ENCODE measurements around the gene AIP.

Gene AIP

DNA sequence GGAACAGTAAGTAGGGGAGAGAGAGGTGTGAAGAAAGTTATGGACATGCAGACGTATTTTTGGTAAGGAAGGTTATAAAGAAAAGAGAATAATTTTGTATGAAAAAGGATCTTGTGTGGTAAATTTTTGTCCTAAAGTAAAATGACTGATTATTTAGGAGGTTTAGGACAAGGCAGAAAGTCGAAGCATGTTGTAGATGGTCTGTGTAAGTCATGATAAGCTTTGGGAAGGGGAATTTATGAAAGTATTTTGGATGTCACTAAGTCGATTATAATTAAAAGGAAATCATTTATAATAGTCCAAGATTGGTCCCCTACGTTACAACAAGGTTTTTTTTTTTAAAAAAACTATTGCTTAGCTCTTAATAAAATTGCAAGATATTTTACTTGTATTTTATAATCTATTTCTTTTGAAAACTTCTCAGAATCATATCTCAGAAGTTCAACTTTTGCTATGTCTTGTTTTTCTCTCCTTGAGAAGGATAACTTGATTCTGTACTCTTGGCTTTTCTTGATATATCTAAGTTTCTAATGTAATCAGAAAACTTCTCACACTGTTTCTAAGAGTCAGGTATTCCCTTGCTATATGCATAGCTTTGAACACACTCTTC, 51.3 kb downstream of the AIP start:
- no peak for DNase-seq (ENCODE audit: low spot score)

DNA sequence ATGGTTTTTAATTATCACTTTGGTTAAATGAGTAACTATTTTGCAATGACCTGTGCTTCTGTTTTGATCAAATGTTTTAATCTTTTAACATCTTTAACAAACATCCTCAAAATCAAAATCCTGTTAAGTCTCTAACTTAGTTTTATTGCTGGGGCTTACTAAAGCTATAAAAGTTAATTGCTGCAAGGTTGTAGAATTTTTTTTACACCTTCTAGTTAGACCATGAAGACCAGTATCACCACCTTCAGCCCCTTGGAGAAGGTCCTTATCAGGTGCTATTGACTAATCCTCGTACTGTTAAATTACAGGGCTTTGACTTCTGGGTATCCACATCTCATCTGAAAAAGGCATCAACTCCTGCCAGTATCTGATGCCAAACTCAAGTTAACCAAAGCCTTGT, 52.7 kb downstream of the AIP start:
- DNase-seq (ENCODE audit: low spot score), result no peak

DNA sequence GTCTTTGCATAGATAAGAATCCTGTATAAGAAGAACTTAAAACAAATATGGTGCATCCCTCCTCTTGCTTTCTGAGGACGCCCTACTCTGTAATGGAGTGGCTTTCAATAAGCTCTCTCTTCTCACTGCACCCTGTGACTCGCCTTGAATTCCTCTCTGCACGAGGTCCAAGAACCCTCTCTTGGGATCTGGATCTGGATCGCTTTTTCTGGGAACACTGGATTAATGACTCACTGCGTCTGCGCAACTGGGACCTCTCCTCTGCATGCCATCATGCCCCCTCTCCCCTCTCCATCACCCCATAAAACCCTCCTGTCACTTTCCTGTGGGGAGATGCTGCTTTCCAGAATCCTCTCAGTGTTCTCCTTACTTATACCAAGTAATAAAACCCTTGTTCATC, 55.5 kb downstream of the AIP start:
- DNase-seq (ENCODE audit: low spot score), result no peak

DNA sequence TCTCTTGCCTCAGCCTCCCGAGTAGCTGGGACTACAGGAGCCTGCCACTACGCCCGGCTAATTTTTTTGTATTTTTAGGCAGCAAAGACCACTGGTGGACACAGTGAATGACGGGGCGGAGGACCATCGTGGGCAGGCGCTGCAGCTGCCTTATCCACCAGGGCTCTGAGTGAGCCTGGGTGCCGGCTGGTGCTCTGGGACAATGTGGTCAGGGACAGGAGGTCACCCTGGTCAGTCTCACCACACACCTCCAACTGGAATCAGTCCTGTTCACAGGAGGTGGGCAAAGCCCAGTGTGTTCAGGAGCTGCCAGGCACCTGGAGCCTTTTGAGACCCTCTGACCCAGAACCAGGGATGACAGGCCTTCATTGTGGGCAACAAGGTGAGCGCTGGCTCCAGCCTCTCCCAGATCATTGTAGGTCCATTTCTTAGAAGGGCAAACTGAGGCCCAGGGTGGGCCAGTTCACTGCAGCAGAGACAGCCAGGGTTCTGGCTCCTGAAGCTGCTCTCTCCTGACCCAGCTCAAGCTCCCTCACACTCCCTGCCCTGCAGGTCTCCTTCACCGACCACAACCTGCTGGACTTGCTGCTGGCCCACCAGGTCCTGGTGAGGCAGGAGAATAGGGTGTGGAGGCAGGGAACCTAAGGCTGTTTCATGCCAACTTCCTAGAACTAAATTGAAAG, 56.1 kb downstream of the AIP start:
- no peak for DNase-seq (ENCODE audit: low spot score)

DNA sequence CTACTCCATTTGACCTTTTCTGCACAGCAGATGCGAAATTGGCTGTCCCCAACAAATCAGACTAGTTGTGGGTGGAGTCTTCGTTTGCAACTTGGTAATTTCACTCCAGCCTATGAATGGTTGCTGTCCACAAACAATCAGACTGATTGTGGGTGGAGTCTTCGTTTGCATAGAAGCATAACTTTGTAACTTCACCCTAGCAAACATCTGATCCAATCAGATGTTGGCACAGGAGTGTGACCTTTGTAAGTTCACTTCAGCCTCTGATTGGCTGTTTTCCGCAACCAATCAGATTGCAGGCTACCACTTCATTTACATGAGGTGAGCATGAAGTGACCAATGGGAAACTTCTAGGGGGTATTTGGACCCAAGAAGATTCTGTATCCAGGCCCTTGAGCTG, 56.7 kb downstream of the AIP start:
- DNase-seq (ENCODE audit: low spot score), result no peak
